HG02759 (cell line): ENCODE data around the gene UBR3.

Source experiments
- ATAC-seq: cut with Tn5 transposase; IDR thresholded peaks from one replicate; pipeline ENCODE4 v1.9.1; 2021; ENCODE audit warnings: mild to moderate bottlenecking, moderate library complexity; ENCODE audit not compliant: unreplicated experiment

Gene UBR3

DNA sequence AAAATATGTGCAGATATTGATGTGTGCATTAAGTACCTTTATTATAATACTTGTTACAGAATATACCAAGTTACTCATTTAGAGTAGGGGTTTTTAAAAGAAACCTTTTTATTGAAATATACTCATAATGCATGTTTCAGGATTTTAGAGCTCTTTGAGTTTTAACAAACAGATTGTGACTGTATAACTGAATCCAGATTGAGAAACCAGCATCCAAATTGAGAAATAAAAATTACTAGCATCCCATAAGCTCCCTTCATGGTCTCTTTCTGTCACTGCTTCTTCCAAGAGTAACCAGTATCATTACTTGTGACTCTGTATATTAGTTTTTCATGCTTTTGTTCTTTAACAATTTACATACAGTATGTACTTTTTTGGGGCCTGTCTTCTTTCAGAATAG is 156.9 kb downstream of the UBR3 start:
- ATAC-seq: no peak

DNA sequence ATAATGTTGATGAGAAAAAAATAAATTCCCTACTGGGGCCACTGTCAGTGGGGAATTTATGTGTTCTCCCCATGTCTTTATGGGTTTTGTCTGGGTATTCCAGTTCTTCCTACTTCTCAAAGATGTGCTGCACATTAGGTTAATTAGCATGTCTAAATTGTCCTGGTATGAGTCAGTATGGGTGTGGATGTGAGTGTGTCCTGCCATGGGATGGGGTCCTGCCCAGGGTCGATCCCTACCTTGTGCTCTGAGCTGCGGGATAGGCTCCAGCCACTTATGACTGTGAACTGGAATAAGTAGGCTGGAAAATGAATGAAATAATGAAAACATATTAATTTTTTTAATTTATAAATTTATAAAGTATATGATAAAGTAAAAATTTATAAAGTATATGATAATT is 167.5 kb downstream of the UBR3 start:
- ATAC-seq: no peak

DNA sequence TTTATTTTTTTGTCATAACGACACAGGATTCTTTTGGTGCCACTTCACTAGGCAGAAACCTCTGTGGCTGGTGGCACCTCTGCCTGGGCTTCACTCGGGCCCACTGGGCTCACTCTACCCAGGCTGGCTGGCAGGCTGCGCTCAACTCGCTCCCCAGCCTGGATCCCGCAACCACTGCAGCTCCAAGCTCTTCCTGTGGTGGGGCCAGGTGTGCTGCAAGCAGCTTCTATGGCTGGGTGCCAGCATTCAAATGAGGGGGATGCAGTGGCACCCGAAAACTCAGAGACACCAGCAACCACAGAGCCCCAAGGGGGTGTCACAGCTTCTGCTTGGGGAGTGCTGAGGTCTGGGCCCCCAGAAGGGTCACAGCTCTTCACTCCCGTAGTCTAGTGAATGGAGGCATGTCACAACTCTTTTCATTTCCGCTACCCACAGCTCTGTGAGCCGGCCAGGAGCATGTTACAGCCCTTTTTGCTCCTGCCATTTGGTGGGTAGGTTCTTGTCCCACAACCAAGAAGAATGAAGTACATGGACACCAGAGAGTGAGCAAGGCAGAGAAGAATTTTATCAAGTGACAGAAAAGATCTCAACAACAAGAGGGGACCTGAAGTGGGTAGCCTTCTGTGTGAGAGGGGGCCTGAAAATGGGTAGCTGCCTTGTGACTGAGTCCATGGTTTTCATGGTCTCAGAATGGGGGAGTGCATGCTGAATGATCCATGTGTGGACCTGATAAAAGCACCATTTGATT is 170.1 kb downstream of the UBR3 start:
- no peak for ATAC-seq

DNA sequence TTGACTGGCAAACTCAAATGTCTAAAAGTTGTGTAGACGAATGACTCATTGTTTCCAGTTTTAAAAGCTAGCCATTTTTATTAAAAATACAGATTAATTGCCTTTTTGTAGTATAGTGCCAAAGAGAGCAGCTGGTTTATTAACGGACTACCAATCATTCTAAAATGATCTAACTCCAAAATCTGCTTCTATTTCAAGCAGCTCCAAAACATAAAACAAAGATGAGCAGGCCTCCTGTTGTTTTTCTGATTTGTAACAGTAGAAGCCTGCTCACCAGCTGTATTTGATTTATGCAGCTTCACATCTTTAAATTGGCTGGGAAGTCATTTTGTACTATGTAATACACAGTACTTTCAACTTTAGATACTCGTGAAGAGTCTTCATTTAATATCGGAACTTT is 171.8 kb downstream of the UBR3 start:
- no peak for ATAC-seq

DNA sequence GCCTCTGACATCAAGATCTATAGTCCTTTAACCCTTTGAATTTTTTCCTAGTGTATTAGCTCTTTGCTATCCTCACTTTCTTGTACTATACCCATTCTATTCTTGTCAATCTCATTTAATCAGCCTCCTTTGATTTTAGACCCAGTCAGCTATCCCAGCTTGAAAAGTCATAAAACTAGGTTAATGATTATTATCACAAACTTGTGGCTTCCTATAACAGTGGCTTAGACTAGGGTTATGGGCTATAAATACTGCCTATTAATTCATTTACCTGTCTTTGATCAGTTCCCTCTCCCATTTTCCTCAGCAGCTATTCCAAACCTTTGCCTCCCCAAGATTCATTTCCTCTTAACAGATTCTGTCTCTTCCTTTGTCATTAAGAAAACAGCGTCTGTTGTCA is 174.8 kb downstream of the UBR3 start:
- no peak for ATAC-seq

DNA sequence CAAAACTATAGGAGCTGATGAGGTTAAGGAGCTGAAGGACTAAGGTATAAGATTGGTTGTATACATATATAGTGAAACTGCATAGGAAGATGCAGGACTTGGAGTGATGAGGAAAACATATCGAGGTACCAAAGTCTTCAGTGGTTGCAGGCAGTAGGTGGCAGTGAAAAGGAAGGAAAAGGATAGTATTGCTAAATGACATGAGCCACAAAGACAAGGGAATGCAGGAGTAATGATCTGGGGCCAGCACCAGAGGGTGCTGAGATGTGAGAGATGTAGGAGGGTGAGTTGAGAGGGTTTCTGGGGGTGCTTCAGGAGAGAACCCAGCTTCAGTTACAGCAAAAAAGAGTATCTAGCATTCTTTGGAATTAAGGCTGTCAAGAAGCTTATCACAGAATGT is 178.4 kb downstream of the UBR3 start:
- no peak for ATAC-seq

DNA sequence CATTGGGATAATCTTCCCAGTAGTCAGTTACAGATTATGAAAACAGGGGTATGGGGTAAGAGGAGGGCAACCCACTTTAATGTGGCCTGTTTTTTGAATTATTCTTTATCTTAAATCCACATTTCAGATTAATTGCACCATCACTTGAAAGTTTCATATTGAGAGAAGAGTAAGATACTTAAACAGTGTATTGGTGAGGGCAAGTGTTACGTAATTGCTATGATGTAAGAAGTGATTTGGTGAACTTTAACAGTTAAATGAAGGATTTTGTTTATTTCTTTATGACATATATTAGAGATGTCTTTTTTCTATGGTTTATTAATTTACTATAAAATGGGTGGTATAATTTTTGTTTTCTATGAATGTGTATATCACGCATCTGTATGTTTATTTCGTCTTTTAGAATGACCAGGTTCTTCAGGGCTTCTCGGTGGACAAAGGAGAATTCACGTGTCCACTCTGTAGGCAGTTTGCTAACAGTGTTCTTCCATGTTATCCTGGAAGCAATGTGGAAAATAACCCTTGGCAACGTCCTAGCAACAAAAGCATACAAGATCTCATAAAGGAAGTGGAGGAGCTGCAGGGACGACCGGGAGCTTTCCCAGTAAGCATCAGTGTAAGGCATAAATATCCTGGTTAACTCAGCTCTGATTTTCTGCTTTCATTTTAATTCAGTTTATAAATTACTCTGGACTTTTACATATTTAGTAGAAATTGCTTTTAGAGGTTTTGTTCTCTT is 179.5 kb downstream of the UBR3 start:
- no peak for ATAC-seq

DNA sequence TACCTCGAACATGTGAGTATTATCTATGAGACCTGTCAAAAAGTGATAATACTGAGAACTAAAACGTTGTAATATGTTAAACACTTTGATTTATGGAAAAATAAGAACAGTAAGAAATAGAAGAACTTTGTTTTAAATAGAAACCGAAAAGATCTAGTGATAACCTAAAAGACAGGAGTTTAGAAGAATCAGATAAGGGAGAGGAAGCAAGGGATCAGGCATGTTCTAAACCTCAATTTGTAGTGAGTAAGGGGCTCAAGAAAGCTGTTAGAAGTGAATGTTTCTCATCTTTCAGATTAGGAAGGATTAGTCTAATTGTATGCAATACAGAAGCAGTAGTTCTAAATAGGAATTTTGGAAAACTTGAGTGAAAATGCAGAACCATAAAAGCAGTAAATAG is 182.0 kb downstream of the UBR3 start:
- ATAC-seq: no peak

DNA sequence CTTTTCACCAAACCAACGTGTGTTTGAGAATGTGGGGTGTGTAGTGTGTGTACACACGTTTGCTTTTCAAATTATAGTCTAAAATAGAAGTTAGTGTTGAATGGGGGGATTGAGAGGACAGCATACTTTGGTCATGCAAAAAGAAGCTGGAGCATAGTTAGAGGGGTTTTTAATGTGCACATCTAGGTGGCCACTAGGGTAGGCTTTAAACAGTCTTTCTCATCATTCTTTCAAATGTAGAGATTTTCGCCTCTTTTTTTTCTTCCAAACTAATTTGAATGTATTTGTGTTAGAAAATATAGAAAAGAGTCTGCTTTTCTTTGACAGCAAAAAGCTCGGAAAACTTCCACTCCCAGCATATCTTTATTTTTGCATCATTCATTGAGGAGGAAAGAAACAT is 185.5 kb downstream of the UBR3 start:
- ATAC-seq: no peak

DNA sequence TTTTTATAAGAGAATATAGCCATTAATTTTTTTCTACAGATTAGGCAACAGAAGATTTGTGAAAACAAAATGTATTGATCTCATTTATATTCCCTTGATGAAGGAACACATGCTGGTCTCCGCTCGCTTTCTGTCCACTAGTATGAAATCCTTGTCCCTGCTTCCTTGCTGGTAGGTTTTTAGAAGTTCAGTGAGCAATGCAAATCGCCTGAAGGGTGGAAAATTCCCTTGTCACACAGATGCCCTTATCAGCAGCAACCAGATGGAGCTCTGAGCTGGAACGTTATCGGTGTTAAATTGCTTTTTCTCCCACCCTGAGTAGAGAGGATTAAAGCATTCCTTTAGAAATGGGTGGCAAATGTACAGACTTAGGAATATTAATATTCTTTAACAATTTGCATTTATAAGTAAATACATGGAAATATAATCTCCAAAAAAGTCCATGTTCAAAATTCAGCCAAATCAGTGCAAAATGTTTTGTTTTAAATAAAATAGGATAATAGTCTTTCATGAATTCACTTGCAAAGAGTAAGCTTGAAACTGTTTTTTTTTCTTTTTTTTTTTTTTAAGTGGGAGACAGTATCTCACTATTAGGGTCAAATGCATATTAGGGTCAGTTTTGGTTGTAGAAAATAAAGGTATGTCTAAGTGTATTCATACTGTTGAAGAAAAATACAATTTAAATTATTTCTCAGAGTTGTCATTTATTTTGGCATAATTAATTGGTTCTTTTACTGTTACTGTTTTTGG is 186.7 kb downstream of the UBR3 start:
- ATAC-seq: no peak

DNA sequence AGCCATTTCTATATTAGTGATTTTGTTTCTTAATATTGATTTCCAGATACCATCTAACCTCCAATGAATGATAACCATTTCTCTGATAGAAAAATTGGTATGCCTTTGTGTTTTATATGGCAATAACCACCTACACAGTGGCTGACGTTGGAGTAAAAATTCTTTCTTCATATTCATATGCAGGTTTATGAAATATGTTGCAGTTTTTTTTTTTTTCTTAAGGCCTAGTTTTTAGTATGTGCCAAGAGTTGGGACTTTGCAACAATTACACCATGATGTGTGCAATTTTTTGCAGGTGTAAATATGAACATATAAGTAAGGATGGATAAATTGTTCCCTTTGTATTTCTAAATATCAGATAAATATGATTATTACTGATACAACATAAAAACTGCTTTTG is 187.5 kb downstream of the UBR3 start:
- no peak for ATAC-seq

DNA sequence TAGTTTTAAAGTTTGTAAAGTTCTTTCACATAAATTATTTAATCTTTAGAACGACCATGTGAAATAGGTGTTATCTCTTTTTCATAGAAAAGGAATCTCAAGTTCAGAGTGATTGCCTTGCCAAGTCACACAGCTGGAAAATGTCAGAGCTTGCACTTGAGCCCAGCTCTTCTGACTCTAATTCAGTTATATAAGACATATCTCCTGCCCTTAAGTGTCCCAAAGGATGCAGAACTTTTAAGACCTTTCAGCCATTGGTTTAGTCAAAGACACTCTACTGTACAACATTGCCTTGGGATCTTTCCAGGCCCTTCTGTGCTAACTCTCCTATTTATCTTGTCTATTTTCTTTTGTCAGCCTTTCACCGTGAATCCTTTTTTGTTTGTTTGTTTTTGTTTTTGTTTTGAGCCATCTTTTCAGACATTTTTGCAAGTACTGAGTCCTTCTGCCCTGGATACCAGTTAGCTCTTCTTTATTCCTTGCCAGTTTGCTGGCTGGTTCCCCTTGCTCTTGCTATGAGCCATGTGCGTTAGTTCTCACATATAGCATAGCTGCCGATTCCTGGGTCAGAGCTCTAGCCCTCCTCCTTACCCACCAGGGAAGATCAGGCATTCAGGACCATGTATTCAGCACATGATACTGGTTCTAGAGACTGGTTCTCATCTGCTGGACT is 190.7 kb downstream of the UBR3 start:
- no peak for ATAC-seq

DNA sequence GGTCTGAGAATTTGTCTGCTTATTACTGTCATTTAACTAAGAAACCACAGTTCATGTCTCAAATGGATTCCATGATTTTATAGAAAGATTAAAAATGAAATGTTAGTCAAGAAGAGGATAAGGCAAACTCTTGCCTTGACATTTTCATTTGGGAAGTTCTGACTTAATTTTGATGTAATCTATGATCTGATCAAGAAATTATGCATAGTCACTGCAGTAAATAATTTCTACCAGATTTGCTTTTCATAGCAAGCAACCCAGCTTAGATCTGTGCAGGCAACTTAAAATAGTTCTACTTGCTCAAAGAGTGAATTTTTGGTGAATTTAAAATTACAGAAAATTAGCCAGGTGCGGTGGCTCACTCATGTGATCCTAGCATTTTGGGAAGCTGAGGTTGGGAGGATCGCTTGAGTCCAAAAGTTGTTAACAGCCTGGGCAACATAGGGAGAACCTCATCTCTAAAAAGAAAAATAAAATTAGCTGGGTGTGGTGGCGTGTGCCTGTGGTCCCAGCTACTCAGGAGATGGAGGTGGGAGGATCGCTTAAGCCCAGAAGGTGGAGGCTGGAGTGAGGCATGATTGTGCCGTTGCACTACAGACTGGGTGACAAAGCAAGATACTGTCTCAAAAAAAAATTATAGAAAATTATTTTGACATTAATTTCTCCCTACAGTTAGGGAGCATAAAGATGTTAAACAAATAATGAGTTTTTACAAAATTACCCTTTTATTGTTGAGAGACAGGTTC is 192.0 kb downstream of the UBR3 start:
- no peak for ATAC-seq

DNA sequence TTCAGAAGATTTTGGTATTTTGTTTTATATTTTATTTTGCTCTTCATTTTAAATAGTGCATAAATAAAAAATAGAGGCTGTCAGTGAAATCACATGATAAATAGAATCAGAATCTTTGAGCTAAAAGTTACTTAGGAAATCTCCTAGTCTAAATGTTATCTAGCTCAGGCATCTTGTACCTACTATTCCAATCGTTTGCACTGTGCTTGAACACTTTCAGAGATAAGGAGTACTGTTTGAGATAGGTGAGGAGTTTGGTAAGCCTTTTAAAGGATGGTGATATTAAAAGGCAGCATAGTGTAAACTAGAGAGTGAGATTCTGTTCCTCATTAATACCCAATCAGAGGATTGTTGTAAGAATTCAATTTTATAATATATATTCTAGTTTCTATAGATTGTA is 193.5 kb downstream of the UBR3 start:
- no peak for ATAC-seq

DNA sequence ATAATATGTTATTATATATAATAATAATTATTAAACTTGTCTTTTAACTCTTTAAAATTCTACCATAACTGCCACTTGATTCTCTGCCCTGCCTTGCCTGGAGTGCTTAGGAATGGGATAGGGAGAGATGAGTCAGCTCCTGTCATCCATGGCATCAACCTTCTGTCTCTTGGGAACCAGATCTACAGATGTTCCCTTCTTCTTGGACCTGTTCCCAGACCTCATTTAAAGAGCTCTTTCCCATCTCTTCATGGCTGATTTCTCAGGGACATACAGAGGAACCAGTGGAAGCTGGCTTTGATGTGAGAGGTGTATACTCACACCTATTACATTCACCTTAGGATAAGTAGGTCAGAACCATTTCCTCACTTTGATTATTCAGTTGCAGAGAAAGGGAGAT is 195.4 kb downstream of the UBR3 start:
- no peak for ATAC-seq

DNA sequence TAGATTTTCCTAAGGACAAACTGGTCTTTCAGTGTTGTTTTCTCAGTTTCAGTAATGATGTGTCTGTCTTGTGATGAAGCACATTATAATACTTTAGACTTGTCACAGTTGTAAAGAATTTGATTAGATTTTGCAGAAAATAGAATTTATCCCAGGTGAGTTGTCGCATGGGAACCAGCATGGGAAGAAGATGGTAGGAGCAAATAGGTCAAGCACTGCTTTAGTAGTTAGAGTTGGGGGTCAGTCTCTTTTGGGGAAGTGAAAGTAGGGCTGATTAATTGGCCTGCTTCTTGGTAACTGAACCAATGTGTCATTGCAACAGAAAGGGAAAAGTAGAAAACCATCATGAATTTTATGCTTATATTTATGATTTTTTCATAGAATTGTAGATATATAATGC is 197.5 kb downstream of the UBR3 start:
- no peak for ATAC-seq

DNA sequence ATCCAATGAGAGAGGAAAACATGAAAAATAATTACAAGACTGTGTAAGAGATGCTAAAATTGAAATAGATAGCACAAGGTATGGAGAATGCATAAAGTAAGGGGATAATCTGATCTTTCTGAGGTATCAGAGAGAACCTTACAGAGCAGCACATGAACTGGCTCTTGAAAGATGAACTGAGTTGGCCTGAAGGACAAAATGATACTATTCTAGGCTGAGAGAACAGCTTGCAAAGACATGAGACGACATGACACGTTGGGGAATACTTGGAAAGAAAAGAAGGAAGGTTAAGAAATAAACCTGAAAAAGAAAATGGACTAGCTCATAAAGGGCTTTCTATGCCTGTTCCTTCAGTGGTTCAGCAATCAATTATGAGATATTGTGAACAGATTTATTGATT is 198.0 kb downstream of the UBR3 start:
- no peak for ATAC-seq

DNA sequence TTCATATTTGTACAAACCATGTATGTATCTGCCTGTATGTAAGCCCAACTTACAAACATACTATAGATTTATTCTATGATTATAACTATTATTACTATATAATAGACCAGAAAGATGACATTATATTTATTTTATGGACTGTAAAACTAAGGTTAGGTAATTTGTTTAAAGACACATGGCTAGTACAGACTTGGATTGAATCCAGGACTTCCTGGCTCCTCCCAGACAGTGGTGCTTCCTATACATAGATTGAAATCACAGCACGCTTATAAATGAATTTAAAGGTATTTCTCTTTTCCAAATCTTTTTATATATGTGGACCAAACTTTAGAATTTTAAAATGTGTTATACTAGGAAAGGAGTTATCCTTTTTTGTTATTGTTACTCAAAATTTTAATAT is 199.1 kb downstream of the UBR3 start:
- ATAC-seq: no peak

DNA sequence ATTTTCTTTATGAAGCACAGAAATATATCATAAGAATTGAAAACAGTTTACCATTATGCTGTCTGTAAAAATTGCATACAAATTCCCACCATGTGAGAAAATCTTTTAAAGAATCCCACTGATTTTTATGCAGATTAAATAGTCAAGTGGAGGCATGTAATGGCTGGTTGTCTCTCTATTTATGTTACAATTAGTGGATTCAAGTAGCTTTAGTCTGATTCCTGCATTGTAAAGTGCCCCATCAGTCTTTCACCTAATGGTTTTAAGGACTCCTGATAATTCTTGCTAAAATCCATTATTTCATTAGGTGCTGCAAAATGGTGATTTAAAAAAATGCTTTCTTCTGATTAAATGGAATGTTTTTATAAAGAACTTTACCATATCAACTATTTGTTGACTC is 202.3 kb downstream of the UBR3 start:
- no peak for ATAC-seq

DNA sequence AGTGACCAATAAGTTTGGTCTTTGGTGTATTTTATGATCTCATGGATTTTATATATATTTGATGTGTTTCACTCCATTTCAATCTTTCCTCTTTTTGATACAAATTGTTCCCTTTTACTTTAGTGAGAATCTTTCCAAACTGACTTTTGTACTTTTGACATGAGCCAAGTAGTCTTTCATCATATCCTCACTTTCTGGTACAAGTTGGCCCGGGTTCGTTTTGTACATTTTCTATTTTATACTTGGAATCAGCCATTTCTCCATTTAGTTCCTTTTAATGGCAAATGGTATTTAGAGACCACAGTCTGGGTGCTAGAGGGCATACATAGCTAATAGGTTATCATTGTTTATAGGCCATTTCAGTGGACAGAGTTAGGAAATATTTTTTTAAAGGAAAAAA is 202.8 kb downstream of the UBR3 start:
- ATAC-seq: no peak

DNA sequence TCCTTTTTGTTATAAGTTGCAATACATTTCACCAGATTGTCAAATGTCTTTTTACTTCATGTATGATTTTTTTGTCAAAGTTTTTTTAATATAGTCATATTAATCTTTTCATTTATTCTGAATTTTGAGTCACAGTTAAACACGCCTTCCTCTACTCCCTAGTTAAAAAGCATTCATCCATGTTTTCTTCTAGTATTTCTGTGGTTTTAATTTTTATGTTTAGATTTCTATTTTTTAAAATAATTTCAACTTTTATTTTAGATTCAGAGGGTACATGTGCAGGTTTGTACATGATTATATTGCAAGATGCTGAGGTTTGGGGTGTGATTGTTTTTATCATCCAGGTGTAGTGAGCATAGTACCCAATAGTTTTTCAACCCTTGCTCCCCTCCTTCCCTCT is 204.0 kb downstream of the UBR3 start:
- no peak for ATAC-seq
